Loucy (cell line): Measurements from ENCODE around the gene TMEM183A.

Source experiments
- H2AFZ ChIP-seq: fragments of 200-600 bp; sonication (generic); 2 replicates; pipeline ENCODE4 v1.6.0; 2016; ENCODE audit warnings: antibody characterized with exemption, mild to moderate bottlenecking, low read length, moderate library complexity
- H3F3A ChIP-seq: fragments of 200-600 bp; 2 replicates; pipeline ENCODE4 v1.6.0; 2016; ENCODE audit warnings: antibody characterized with exemption, low read depth, mild to moderate bottlenecking
- H3K27me3 ChIP-seq: fragments of 200-600 bp; sonication (generic); 2 replicates; pipeline ENCODE4 v1.6.1; 2014; ENCODE audit warnings: low read length, mild to moderate bottlenecking; ENCODE audit not compliant: insufficient read depth, poor library complexity, severe bottlenecking
- H3K36me3 ChIP-seq: fragments of 200-600 bp; sonication (generic); 2 replicates; pipeline ENCODE4 v1.6.1; 2016; ENCODE audit warnings: low read length; ENCODE audit not compliant: insufficient read depth
- H3K4me1 ChIP-seq: fragments of 200-600 bp; sonication (generic); 2 replicates; pipeline ENCODE4 v1.5.1; 2014; ENCODE audit warnings: low read length, mild to moderate bottlenecking; ENCODE audit not compliant: insufficient read depth, poor library complexity, severe bottlenecking
- H3K4me2 ChIP-seq: fragments of 200-600 bp; sonication (generic); 2 replicates; pipeline ENCODE4 v1.6.0; 2014; ENCODE audit warnings: antibody characterized with exemption, low read length, low read depth, mild to moderate bottlenecking; ENCODE audit not compliant: poor library complexity, severe bottlenecking
- H3K4me3 ChIP-seq: fragments of 200-600 bp; sonication (generic); 2 replicates; pipeline ENCODE4 v1.5.1; 2014; ENCODE audit warnings: low read length, mild to moderate bottlenecking, mixed read lengths; ENCODE audit not compliant: poor library complexity, severe bottlenecking
- H3K79me2 ChIP-seq: fragments of 200-600 bp; sonication (generic); 2 replicates; pipeline ENCODE4 v1.6.1; 2014; ENCODE audit warnings: low read length; ENCODE audit not compliant: insufficient read depth
- H3K9ac ChIP-seq: fragments of 200-600 bp; sonication (generic); 2 replicates; pipeline ENCODE4 v1.6.0; 2014; ENCODE audit warnings: mild to moderate bottlenecking, low read depth, low read length, moderate library complexity; ENCODE audit not compliant: poor library complexity, severe bottlenecking
- H3K9me2 ChIP-seq: fragments of 200-600 bp; sonication (generic); replicated peaks from 2 replicates; pipeline ENCODE4 v1.6.1; 2016; ENCODE audit warnings: low read depth, low read length, mixed read lengths
- H3K9me3 ChIP-seq: fragments of 200-600 bp; sonication (generic); 2 replicates; pipeline ENCODE4 v1.6.1; 2014; ENCODE audit warnings: mild to moderate bottlenecking, antibody characterized with exemption, low read length, low read depth; ENCODE audit not compliant: insufficient read depth
- H4K20me1 ChIP-seq: fragments of 200-600 bp; sonication (generic); 2 replicates; pipeline ENCODE4 v1.6.0; 2014; ENCODE audit warnings: antibody characterized with exemption, low read length, mild to moderate bottlenecking; ENCODE audit not compliant: insufficient read depth, poor library complexity, severe bottlenecking
- CTCF ChIP-seq: fragments of 200-600 bp; sonication (generic); conservative IDR thresholded peaks from 2 replicates; pipeline ENCODE4 v1.5.1; 2014; ENCODE audit warnings: mild to moderate bottlenecking, antibody characterized with exemption, low read length
- EZH2phosphoT487 ChIP-seq: fragments of 200-600 bp; IDR thresholded peaks from 2 replicates; pipeline ENCODE4 v1.6.1; 2018; ENCODE audit warnings: antibody characterized with exemption, mild to moderate bottlenecking, moderate library complexity, borderline replicate concordance

TMEM183A gene

DNA sequence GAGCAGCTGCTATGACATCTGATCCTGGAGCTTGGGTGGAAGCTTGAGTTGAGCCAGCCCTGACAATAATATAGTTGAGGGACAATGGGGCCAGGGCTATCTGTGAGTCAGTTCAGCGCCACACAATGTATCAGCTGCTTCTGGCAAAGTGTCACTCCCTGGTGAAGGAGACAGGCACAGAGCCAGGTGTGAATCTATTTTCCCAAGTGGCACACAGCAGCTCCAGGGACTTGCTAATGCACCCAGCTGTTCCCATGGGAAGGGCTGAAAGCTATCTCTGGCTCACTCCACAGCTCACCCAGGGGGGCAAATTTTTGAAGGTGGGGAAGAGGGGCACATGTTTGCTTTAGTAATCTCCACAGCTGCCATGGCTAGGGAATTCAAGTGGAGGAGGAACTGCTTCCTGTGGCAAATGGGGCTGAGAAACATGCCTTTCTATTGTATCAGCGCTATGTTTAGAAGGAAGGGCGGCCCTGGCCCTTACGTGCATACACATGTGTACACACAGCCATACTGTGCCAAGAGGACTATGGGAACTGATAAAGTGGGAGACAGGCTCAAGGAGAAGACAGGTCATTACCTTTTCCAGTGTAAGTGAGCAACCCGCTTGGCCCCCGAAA, 42.3 kb upstream of the TMEM183A start:
- no peaks in the 10 kb centered on the region for H4K20me1 ChIP-seq
- H3F3A ChIP-seq = no peaks in the 10 kb centered on the region
- no peak overlapping the region for H3K4me3 ChIP-seq
- H3K27me3 ChIP-seq = no peaks in the 10 kb centered on the region
- no peaks in the 10 kb centered on the region for H3K9me2 ChIP-seq
- no peak overlapping the region for H3K9ac ChIP-seq
- TF ChIP-seq CTCF = no peak
- TF ChIP-seq EZH2phosphoT487 = no peak
- H3K36me3 ChIP-seq = no peaks in the 10 kb centered on the region
- H3K4me1 ChIP-seq = peaks cover 22% of the 10 kb centered on the region
- H3K9me3 ChIP-seq = no peaks in the 10 kb centered on the region
- H2AFZ ChIP-seq = no peak overlapping the region
- no peak overlapping the region for H3K4me2 ChIP-seq
- no peaks in the 10 kb centered on the region for H3K79me2 ChIP-seq

- H2AFZ ChIP-seq = no peak overlapping the region
- no peak for TF ChIP-seq EZH2phosphoT487
- TF ChIP-seq CTCF = no peak
- no peaks in the 10 kb centered on the region for H3K36me3 ChIP-seq
- H3K9me3 ChIP-seq = no peaks in the 10 kb centered on the region
- peaks cover 22% of the 10 kb centered on the region for H3K4me1 ChIP-seq
- H3K79me2 ChIP-seq = no peaks in the 10 kb centered on the region
- H3K9ac ChIP-seq = no peak overlapping the region
- no peak overlapping the region for H3K4me3 ChIP-seq
- H3K4me2 ChIP-seq = no peak overlapping the region
- no peaks in the 10 kb centered on the region for H4K20me1 ChIP-seq
- no peaks in the 10 kb centered on the region for H3F3A ChIP-seq
- no peaks in the 10 kb centered on the region for H3K9me2 ChIP-seq
- no peaks in the 10 kb centered on the region for H3K27me3 ChIP-seq
Observed at GRCh38 chr1:202965422-202965821, 41.8 kb upstream of the TMEM183A start.

- no peaks in the 10 kb centered on the region for H3F3A ChIP-seq
- peaks cover 22% of the 10 kb centered on the region for H3K4me1 ChIP-seq
- H3K4me2 ChIP-seq = peak overlapping the region; percentile 93
- H4K20me1 ChIP-seq = no peaks in the 10 kb centered on the region
- H3K9me3 ChIP-seq = no peaks in the 10 kb centered on the region
- H3K9me2 ChIP-seq = no peaks in the 10 kb centered on the region
- no peaks in the 10 kb centered on the region for H3K79me2 ChIP-seq
- peak overlapping the region; percentile 78 for H3K9ac ChIP-seq
- H3K27me3 ChIP-seq = no peaks in the 10 kb centered on the region
- H2AFZ ChIP-seq = peak overlapping the region; percentile 97
- no peaks in the 10 kb centered on the region for H3K36me3 ChIP-seq
- TF ChIP-seq CTCF (no peak), EZH2phosphoT487 (no peak)
- H3K4me3 ChIP-seq = peak overlapping the region; percentile 94
Observed at GRCh38 chr1:202966006-202966898, 40.9 kb upstream of the TMEM183A start.
